HepG2 (cell line): Measurements from ENCODE around the gene CWF19L2. TPM values are rescaled to one million over a fixed set of nuclear protein-coding genes. Genes with fewer than 3 reads are reported as not detected.

Source experiments
- ARHGAP35 ChIP-seq: sonication (generic); formaldehyde crosslinking; IDR thresholded peaks from 2 replicates; pipeline ENCODE4 v1.9.0; 2022; ENCODE audit warnings: mild to moderate bottlenecking, inconsistent platforms, moderate library complexity, missing genetic modification reagents, borderline replicate concordance
- ARNT ChIP-seq: fragments of 450-650 bp; IDR thresholded peaks from 2 replicates; pipeline ENCODE4 v1.6.1; 2017
- DNMT1 ChIP-seq: sonication (generic); formaldehyde crosslinking; IDR thresholded peaks from 2 replicates; pipeline ENCODE4 v1.5.1; 2020; ENCODE audit warnings: mild to moderate bottlenecking, missing genetic modification reagents
- FOXP1 ChIP-seq, 2 experiments: fragments of 450-650 bp in 1 of 2; IDR thresholded peaks; 2 replicates each; pipeline ENCODE4 v1.6.1; 2017 to 2018; ENCODE audit warnings: antibody characterized with exemption in 1 of 2
- GTF3A ChIP-seq: sonication (generic); formaldehyde crosslinking; conservative IDR thresholded peaks from 2 replicates; pipeline ENCODE4 v1.4.0; 2020; ENCODE audit warnings: mild to moderate bottlenecking, missing genetic modification reagents
- HDAC1 ChIP-seq: sonication (generic); formaldehyde crosslinking; IDR thresholded peaks from 2 replicates; pipeline ENCODE4 v1.5.1; 2020; ENCODE audit warnings: mild to moderate bottlenecking, missing genetic modification reagents
- LBX2 ChIP-seq: sonication (generic); formaldehyde crosslinking; IDR thresholded peaks from 2 replicates; pipeline ENCODE4 v1.5.0; 2020; ENCODE audit warnings: missing genetic modification reagents, mild to moderate bottlenecking, borderline replicate concordance
- MAFK ChIP-seq, 2 experiments: IDR thresholded peaks in 1 of 2; conservative IDR thresholded peaks in 1 of 2; 2 replicates each; pipeline ENCODE4 v1.6.1; 2011; ENCODE audit warnings: improper control_type of control experiment in 2 of 2, low read length in 2 of 2
- MED13 ChIP-seq: sonication (generic); formaldehyde crosslinking; IDR thresholded peaks from 2 replicates; pipeline ENCODE4 v1.5.0; 2020; ENCODE audit warnings: missing genetic modification reagents
- MTF1 ChIP-seq: sonication (generic); formaldehyde crosslinking; IDR thresholded peaks from 2 replicates; pipeline ENCODE4 v1.5.0; 2020; ENCODE audit warnings: missing genetic modification reagents
- NCOA1 ChIP-seq: sonication (generic); formaldehyde crosslinking; IDR thresholded peaks from 2 replicates; pipeline ENCODE4 v1.9.0; 2021; ENCODE audit warnings: missing genetic modification reagents
- NCOR1 ChIP-seq: fragments of 200-600 bp; sonication (generic); IDR thresholded peaks from 2 replicates; pipeline ENCODE4 v1.7.0; 2017; ENCODE audit warnings: antibody characterized with exemption, low read length, borderline replicate concordance
- PHF8 ChIP-seq: sonication (generic); formaldehyde crosslinking; IDR thresholded peaks from 2 replicates; pipeline ENCODE4 v1.5.0; 2020; ENCODE audit warnings: missing genetic modification reagents
- SAP130 ChIP-seq: IDR thresholded peaks from 2 replicates; pipeline ENCODE4 v1.6.1; 2016; ENCODE audit warnings: low read depth
- SIN3B ChIP-seq: fragments of 150-350 bp; IDR thresholded peaks from 2 replicates; pipeline ENCODE4 v1.6.1; 2014; ENCODE audit warnings: low read length
- TGIF2 ChIP-seq: IDR thresholded peaks from 2 replicates; pipeline ENCODE4 v1.6.1; 2016; ENCODE audit warnings: control low read depth, missing compliant biosample characterization
- ZC3H4 ChIP-seq: sonication (generic); formaldehyde crosslinking; IDR thresholded peaks from 2 replicates; pipeline ENCODE4 v1.4.0; 2020; ENCODE audit warnings: missing genetic modification reagents, borderline replicate concordance
- ZMYM4 ChIP-seq: sonication (generic); formaldehyde crosslinking; IDR thresholded peaks from 2 replicates; pipeline ENCODE4 v1.8.1; 2023; ENCODE audit warnings: mild to moderate bottlenecking, missing genetic modification reagents
- ZNF275 ChIP-seq: sonication (generic); formaldehyde crosslinking; IDR thresholded peaks from 2 replicates; pipeline ENCODE4 v1.8.0; 2022; ENCODE audit warnings: missing genetic modification reagents, mild to moderate bottlenecking, inconsistent platforms, borderline replicate concordance
- ZNF383 ChIP-seq: sonication (generic); formaldehyde crosslinking; IDR thresholded peaks from 2 replicates; pipeline ENCODE4 v1.4.0; 2020; ENCODE audit warnings: missing genetic modification reagents, mild to moderate bottlenecking, borderline replicate concordance
- ZNF607 ChIP-seq: sonication (generic); formaldehyde crosslinking; IDR thresholded peaks from 2 replicates; pipeline ENCODE4 v1.5.1; 2020; ENCODE audit warnings: missing genetic modification reagents, mild to moderate bottlenecking, borderline replicate concordance
- ZNF670 ChIP-seq: sonication (generic); formaldehyde crosslinking; IDR thresholded peaks from 2 replicates; pipeline ENCODE4 v1.8.0; 2022; ENCODE audit warnings: mild to moderate bottlenecking, missing genetic modification reagents, borderline replicate concordance
- ZNF770 ChIP-seq: sonication (generic); formaldehyde crosslinking; IDR thresholded peaks from 2 replicates; pipeline ENCODE4 v1.5.0; 2020; ENCODE audit warnings: mild to moderate bottlenecking, missing genetic modification reagents
- polyA plus RNA-seq, 8 experiments: library from polyadenylated mRNA; depleted of rRNA in 3 of 8; stranded (reverse) in 7 of 8; unstranded in 1 of 8; fragments of >200 nt; fragmentation: Illumina TruSeq in 4 of 8; extraction: Trizol in 4 of 8; gene quantifications; 2 replicates each; pipeline versions ENCODE4 v1.2.1 to v1.2.3, GENCODE V29; 2011 to 2016; ENCODE audit warnings: low read depth in 4 of 8, missing spikeins in 1 of 8, mixed read lengths in 1 of 8; ENCODE audit not compliant: insufficient read depth in 1 of 8
- total RNA-seq, 5 experiments: library from RNA; depleted of rRNA; stranded (reverse); fragments of >200 nt; fragmentation: Illumina TruSeq; extraction: Trizol; gene quantifications; 2 replicates each; pipeline ENCODE4 v1.2.3, GENCODE V29; 2016; ENCODE audit warnings: low read depth in 1 of 5
- TF ChIP-seq, protein P1 (sequence below): sonication (generic); formaldehyde crosslinking; IDR thresholded peaks from 2 replicates; pipeline ENCODE4 v1.4.0; 2020; ENCODE audit warnings: missing genetic modification reagents, borderline replicate concordance

Gene CWF19L2
- total and polyA plus RNA-seq, 2 of the 13 experiments (the other 11 are each of a cell fraction or from before 2014, with no cell fraction given) = 2.2 to 18.6 TPM

- TF ChIP-seq ARNT (no peak), ZNF275 (no peak), MTF1 (CRISPR knock-in tag) (no peak), LBX2 (CRISPR knock-in tag) (no peak), SIN3B (peak; percentile 94), HDAC1 (CRISPR knock-in tag) (peak; percentile 86), ZNF607 (peak; percentile 66; the same call in 1 of the 2 replicates), ARHGAP35 (CRISPR knock-in tag) (no peak), TGIF2 (CRISPR knock-in tag) (no peak), DNMT1 (CRISPR knock-in tag) (no peak), MAFK (conservative IDR thresholded peaks at IDR 0.05 in 1 of 2, IDR thresholded peaks at IDR 0.05 in 1 of 2; ENCODE audit: low read length in 2 of 2) (no peak), SAP130 (CRISPR knock-in tag) (peak; percentile 79), FOXP1 (IDR thresholded peaks at IDR 0.05) (no peak), FOXP1 (CRISPR knock-in tag; IDR thresholded peaks at IDR 0.05) (peak; percentile 47; the same call in 1 of the 2 replicates), ZC3H4 (no peak), ZNF770 (CRISPR knock-in tag) (no peak), NCOA1 (no peak), NCOR1 (0 out of 2 replicates have a peak, but pooled peaks have one; percentile 19), ZNF670 (CRISPR knock-in tag) (peak; percentile 66; the same call in 1 of the 2 replicates), MED13 (CRISPR knock-in tag) (no peak), ZMYM4 (peak; percentile 93), GTF3A (no peak), ZNF383 (no peak), PHF8 (CRISPR knock-in tag) (peak; percentile 68)
- TF ChIP-seq, protein P1, sequence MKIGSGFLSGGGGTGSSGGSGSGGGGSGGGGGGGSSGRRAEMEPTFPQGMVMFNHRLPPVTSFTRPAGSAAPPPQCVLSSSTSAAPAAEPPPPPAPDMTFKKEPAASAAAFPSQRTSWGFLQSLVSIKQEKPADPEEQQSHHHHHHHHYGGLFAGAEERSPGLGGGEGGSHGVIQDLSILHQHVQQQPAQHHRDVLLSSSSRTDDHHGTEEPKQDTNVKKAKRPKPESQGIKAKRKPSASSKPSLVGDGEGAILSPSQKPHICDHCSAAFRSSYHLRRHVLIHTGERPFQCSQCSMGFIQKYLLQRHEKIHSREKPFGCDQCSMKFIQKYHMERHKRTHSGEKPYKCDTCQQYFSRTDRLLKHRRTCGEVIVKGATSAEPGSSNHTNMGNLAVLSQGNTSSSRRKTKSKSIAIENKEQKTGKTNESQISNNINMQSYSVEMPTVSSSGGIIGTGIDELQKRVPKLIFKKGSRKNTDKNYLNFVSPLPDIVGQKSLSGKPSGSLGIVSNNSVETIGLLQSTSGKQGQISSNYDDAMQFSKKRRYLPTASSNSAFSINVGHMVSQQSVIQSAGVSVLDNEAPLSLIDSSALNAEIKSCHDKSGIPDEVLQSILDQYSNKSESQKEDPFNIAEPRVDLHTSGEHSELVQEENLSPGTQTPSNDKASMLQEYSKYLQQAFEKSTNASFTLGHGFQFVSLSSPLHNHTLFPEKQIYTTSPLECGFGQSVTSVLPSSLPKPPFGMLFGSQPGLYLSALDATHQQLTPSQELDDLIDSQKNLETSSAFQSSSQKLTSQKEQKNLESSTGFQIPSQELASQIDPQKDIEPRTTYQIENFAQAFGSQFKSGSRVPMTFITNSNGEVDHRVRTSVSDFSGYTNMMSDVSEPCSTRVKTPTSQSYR (CRISPR knock-in tag) = no peak
Observed at GRCh38 chr11:107457558-107458271, at the start of gene CWF19L2 (continued).
